Measurements from ENCODE around the gene INPP1. TPM values are rescaled to one million over a fixed set of nuclear protein-coding genes. Genes with fewer than 3 reads are reported as not detected.
A peak's percentile ranks its signal among the peaks of the same experiment; 100 is the strongest.
"Not testable (repeated sequence)": the region's sequence is repeated elsewhere in the genome, so short reads cannot be mapped to it uniquely, and the experiment has no call there.

Gene INPP1, protein sequence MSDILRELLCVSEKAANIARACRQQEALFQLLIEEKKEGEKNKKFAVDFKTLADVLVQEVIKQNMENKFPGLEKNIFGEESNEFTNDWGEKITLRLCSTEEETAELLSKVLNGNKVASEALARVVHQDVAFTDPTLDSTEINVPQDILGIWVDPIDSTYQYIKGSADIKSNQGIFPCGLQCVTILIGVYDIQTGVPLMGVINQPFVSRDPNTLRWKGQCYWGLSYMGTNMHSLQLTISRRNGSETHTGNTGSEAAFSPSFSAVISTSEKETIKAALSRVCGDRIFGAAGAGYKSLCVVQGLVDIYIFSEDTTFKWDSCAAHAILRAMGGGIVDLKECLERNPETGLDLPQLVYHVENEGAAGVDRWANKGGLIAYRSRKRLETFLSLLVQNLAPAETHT
- 1 to 10 TPM; 6.3 to 7.0 TPM for total RNA-seq

- H3K27me3 Mint-ChIP-seq (ENCODE audit: low read depth), result peaks cover 2% of the 10 kb centered on the region
- no peaks in the 10 kb centered on the region for H3K9me3 Mint-ChIP-seq
- H3K36me3 Mint-ChIP-seq (ENCODE audit: low read depth), result no peaks in the 10 kb centered on the region
- CTCF ChIA-PET, result interaction anchor here (0.7 to 1.6 kb wide), 5 partner anchors 16 to 649 kb away, joined by 3 to 4 read pairs (median 3); no protein-coding TSS in a partner anchor
- peak within 1 kb of the TSS; percentile 80 for H3K4me3 Mint-ChIP-seq
- H3K27ac Mint-ChIP-seq, result peak within 1 kb of the TSS; percentile 72
- intact Hi-C loops (cut with micrococcal nuclease), result loop anchor here (1.0 to 2.0 kb wide), 4 partner anchors 17 to 61 kb away; partner anchors contain the start of gene HIBCH
- H3K4me1 Mint-ChIP-seq (ENCODE audit: low read depth), result peaks cover 11% of the 10 kb centered on the region
- DNase-seq, result peak; percentile 52
Measured at GRCh38 chr2:190343536-190344275, at the start of gene INPP1. INPP1 (plus strand) TSS chr2:190343589; CDS start chr2:190360103, 16,514 bp downstream.

DNA sequence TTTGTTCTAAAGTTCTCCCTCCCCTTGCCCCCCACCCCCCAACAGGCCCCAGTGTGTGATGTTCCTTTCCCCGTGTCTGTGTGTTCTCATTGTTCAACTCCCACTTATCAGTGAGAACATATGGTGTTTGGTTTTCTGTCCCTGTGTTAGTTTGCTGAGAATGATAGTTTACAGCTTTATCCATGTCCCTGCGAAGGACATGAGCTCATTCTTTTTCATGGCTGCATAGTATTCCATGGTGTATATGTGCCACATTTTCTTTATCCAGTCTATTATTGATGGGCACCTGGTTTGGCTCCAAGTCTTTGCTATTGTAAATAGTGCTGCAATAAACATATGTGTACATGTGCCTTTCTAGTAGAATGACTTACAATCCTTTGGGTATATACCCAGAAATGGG is 45.5 kb upstream of the INPP1 start:
- DNase-seq; CTCF ChIA-PET; H3K27ac Mint-ChIP-seq; H3K4me1 Mint-ChIP-seq (ENCODE audit: low read depth); intact Hi-C loops (cut with micrococcal nuclease); H3K4me3 Mint-ChIP-seq; H3K27me3 Mint-ChIP-seq (ENCODE audit: low read depth): not testable (repeated sequence)
- peaks cover 11% of the 10 kb centered on the region for H3K9me3 Mint-ChIP-seq
- peaks cover 46% of the 10 kb centered on the region for H3K36me3 Mint-ChIP-seq (ENCODE audit: low read depth)

GRCh38 chr2:190301032-190301431 is 42.4 kb upstream of the INPP1 start:
- intact Hi-C loops (cut with micrococcal nuclease), result no loop called here

DNA sequence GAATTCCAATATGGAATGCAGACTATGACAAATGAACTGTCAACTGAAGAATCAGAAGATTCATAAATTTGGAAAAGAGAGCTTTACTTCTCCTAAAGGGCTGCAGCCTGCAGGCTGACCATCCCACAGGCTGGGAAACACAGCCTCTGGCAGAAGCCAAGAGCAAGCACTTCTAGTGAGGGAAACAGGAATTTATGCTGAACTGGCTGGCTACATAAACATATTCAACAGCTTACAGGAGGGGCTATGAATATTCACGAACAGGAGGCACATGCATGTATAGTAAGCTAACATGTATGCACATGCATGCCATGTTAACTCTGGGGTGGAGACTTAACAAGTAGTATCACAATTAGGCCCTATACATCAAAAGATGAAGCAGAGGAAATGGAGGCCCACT is 41.3 kb upstream of the INPP1 start:
- Mint-ChIP-seq H3K4me1 (ENCODE audit: low read depth) (peaks cover 5% of the 10 kb centered on the region), H3K4me3 (no peak overlapping the region), H3K36me3 (ENCODE audit: low read depth) (peaks cover 37% of the 10 kb centered on the region), H3K27ac (no peak overlapping the region), H3K9me3 (peaks cover 11% of the 10 kb centered on the region), H3K27me3 (ENCODE audit: low read depth) (no peaks in the 10 kb centered on the region)
- DNase-seq, result no peak
- intact Hi-C loops (cut with micrococcal nuclease), result no loop called here
- CTCF ChIA-PET, result no interaction called here

More at GRCh38 chr2:190301032-190301431, 42.4 kb upstream of the INPP1 start:
- peaks cover 5% of the 10 kb centered on the region for H3K4me1 Mint-ChIP-seq (ENCODE audit: low read depth)
- peaks cover 11% of the 10 kb centered on the region for H3K9me3 Mint-ChIP-seq
- H3K27ac Mint-ChIP-seq, result no peak overlapping the region
- CTCF ChIA-PET, result no interaction called here
- no peak for DNase-seq
- H3K36me3 Mint-ChIP-seq (ENCODE audit: low read depth), result peaks cover 44% of the 10 kb centered on the region
- H3K27me3 Mint-ChIP-seq (ENCODE audit: low read depth), result no peaks in the 10 kb centered on the region
- H3K4me3 Mint-ChIP-seq, result no peak overlapping the region

GRCh38 chr2:190303647-190304046 is 39.7 kb upstream of the INPP1 start:
- no peak for DNase-seq
- intact Hi-C loops (cut with micrococcal nuclease), result no loop called here
- Mint-ChIP-seq H3K27ac (no peak overlapping the region), H3K9me3 (peaks cover 11% of the 10 kb centered on the region), H3K4me1 (ENCODE audit: low read depth) (peaks cover 5% of the 10 kb centered on the region), H3K4me3 (no peak overlapping the region), H3K27me3 (ENCODE audit: low read depth) (no peaks in the 10 kb centered on the region), H3K36me3 (ENCODE audit: low read depth) (peaks cover 34% of the 10 kb centered on the region)
- CTCF ChIA-PET, result no interaction called here

DNA sequence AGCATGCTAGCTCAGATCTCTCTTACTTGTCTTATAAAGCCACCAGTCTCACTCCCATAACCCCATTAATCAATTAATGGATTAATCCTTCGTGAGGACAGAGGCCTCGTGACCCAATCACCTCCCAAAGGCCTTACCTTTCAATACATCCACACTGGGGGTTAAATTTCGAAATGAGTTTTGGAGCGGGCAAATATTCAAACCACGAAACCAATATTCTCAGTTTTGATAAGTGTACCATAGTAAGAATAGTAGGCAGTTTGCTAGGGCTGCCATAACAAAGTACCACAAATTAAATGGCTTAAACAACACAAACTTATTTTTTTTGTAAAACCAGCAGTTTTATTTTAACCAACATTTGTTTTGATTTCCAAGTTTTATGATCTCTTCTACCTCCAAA is 39.0 kb upstream of the INPP1 start:
- CTCF ChIA-PET, result no interaction called here
- H3K27ac Mint-ChIP-seq, result no peak overlapping the region
- no peak for DNase-seq
- H3K4me3 Mint-ChIP-seq, result no peak overlapping the region
- peaks cover 34% of the 10 kb centered on the region for H3K36me3 Mint-ChIP-seq (ENCODE audit: low read depth)
- H3K27me3 Mint-ChIP-seq (ENCODE audit: low read depth), result no peaks in the 10 kb centered on the region
- H3K4me1 Mint-ChIP-seq (ENCODE audit: low read depth), result peaks cover 5% of the 10 kb centered on the region
- peaks cover 11% of the 10 kb centered on the region for H3K9me3 Mint-ChIP-seq
- intact Hi-C loops (cut with micrococcal nuclease), result no loop called here

DNA sequence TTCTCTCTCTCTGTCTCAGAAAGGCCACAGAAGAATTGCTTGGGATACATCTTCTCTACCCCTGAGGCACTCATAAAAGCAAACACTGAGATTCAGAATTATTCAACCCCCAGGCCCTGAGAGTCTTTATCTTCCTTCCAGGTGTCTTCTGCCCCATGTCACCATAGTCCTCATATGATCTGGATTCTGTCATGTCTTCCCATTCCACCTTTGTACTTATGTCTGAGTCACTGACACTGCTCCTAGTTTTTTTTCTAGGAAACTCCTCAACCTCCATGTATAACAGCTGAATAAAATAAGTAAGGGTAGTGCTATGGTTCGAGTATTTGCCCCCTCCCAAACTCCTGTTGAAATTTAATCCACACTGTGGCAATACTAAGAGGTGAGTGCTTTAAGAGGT is 35.4 kb upstream of the INPP1 start:
- intact Hi-C loops (cut with micrococcal nuclease), result no loop called here
- no peak overlapping the region for H3K4me3 Mint-ChIP-seq
- H3K4me1 Mint-ChIP-seq (ENCODE audit: low read depth), result peaks cover 5% of the 10 kb centered on the region
- H3K27me3 Mint-ChIP-seq (ENCODE audit: low read depth), result no peaks in the 10 kb centered on the region
- DNase-seq, result no peak
- H3K9me3 Mint-ChIP-seq, result no peaks in the 10 kb centered on the region
- no peak overlapping the region for H3K27ac Mint-ChIP-seq
- CTCF ChIA-PET, result no interaction called here
- peaks cover 20% of the 10 kb centered on the region for H3K36me3 Mint-ChIP-seq (ENCODE audit: low read depth)

- H3K4me3 Mint-ChIP-seq, result no peak overlapping the region
- intact Hi-C loops (cut with micrococcal nuclease), result no loop called here
- peaks cover 10% of the 10 kb centered on the region for H3K4me1 Mint-ChIP-seq (ENCODE audit: low read depth)
- no peaks in the 10 kb centered on the region for H3K9me3 Mint-ChIP-seq
- CTCF ChIA-PET, result interaction anchor here (0.7 kb wide), 1 partner anchor 40 kb away, joined by 3 read pairs; no protein-coding TSS in a partner anchor
- peaks cover 18% of the 10 kb centered on the region for H3K36me3 Mint-ChIP-seq (ENCODE audit: low read depth)
- H3K27me3 Mint-ChIP-seq (ENCODE audit: low read depth), result no peaks in the 10 kb centered on the region
- no peak overlapping the region for H3K27ac Mint-ChIP-seq
- no peak for DNase-seq
Measured at GRCh38 chr2:190311893-190312634, 31.3 kb upstream of the INPP1 start.

DNA sequence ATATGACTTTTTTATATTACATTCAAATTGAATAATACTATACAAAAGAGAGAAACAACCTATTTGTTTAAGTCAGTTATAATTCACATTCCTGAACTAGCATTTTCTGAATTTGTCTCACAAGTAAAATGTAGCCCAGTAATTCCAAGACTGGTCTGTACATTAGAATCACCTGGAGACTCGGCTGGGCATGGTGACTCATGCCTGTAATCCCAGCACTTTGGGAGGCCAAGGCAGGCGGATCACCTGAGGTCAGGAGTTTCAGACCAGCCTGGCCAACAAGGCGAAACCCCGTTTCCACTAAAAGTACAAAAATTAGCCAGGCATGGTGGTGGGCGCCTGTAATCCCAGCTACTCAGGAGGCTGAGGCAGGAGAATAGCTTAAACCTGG is 30.8 kb upstream of the INPP1 start:
- H3K27ac Mint-ChIP-seq; H3K4me3 Mint-ChIP-seq; CTCF ChIA-PET; intact Hi-C loops (cut with micrococcal nuclease); H3K9me3 Mint-ChIP-seq; H3K27me3 Mint-ChIP-seq (ENCODE audit: low read depth); DNase-seq: not testable (repeated sequence)
- Mint-ChIP-seq H3K4me1 (ENCODE audit: low read depth) (peaks cover 15% of the 10 kb centered on the region), H3K36me3 (ENCODE audit: low read depth) (peaks cover 18% of the 10 kb centered on the region)

GRCh38 chr2:190313880-190314279 is 29.5 kb upstream of the INPP1 start:
- Mint-ChIP-seq H3K36me3 (ENCODE audit: low read depth) (peaks cover 11% of the 10 kb centered on the region), H3K9me3 (no peaks in the 10 kb centered on the region), H3K4me3 (no peak overlapping the region), H3K27ac (no peak overlapping the region), H3K27me3 (ENCODE audit: low read depth) (no peaks in the 10 kb centered on the region), H3K4me1 (ENCODE audit: low read depth) (peaks cover 27% of the 10 kb centered on the region)
- DNase-seq, result no peak
- CTCF ChIA-PET, result no interaction called here
- intact Hi-C loops (cut with micrococcal nuclease), result loop anchor here (1.0 kb wide), 1 partner anchor 225 kb away; no protein-coding TSS in a partner anchor

GRCh38 chr2:190315273-190315672 is 28.1 kb upstream of the INPP1 start:
- H3K9me3 Mint-ChIP-seq, result no peaks in the 10 kb centered on the region
- no peak overlapping the region for H3K4me3 Mint-ChIP-seq
- DNase-seq, result no peak
- peaks cover 31% of the 10 kb centered on the region for H3K4me1 Mint-ChIP-seq (ENCODE audit: low read depth)
- CTCF ChIA-PET, result no interaction called here
- H3K36me3 Mint-ChIP-seq (ENCODE audit: low read depth), result peaks cover 8% of the 10 kb centered on the region
- no peak overlapping the region for H3K27ac Mint-ChIP-seq
- intact Hi-C loops (cut with micrococcal nuclease), result no loop called here
- H3K27me3 Mint-ChIP-seq (ENCODE audit: low read depth), result no peaks in the 10 kb centered on the region

DNA sequence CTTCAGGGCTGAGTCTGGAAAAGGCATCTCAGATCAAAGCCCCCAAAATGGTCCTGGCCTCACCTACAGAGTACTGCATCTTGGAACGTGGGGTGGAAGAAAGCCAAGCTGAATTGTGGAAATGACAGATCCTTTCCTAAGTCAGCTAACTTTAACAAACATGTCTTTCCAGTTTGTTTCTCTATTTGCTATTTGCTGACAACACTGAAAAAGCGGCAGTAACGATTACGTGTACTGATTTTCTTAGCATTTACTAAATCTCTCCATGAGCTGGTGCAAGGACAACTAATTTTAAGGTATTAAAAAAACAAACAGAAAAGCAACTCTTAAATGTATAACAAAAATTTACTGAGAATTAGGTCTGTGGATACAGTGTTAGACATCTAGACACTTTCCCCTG is 24.9 kb upstream of the INPP1 start:
- CTCF ChIA-PET, result interaction anchor here (0.6 to 1.3 kb wide), 2 partner anchors 73 to 91 kb away, joined by 3 read pairs; no protein-coding TSS in a partner anchor
- DNase-seq, result no peak
- H3K27ac Mint-ChIP-seq, result peak overlapping the region; percentile 88
- peaks cover 41% of the 10 kb centered on the region for H3K4me1 Mint-ChIP-seq (ENCODE audit: low read depth)
- no peaks in the 10 kb centered on the region for H3K27me3 Mint-ChIP-seq (ENCODE audit: low read depth)
- intact Hi-C loops (cut with micrococcal nuclease), result no loop called here
- H3K36me3 Mint-ChIP-seq (ENCODE audit: low read depth), result peaks cover 4% of the 10 kb centered on the region
- peak overlapping the region; percentile 91 for H3K4me3 Mint-ChIP-seq
- H3K9me3 Mint-ChIP-seq, result no peaks in the 10 kb centered on the region
